CD4-positive, CD25-positive, alpha-beta regulatory T cell (primary cell): Measurements from ENCODE around the gene FARP2. TPM values are rescaled to one million over a fixed set of nuclear protein-coding genes. Genes with fewer than 3 reads are reported as not detected.

Source experiments
- ATAC-seq, 2 donors: fragments of 150-1000 bp; cut with Tn5 transposase; one replicate each; pipeline ENCODE4 v1.10.0; 2021; ENCODE audit warnings: low read depth in 2 of 2, moderate number of reproducible peaks in 2 of 2, moderate library complexity in 1 of 2
- DNase-seq, 3 donors: peaks; one replicate each; pipeline versions ENCODE4 v3.0.0 to v3.0.0-alpha.2; 2012 to 2022; ENCODE audit warnings: mixed read lengths in 1 of 3
- H3K27ac ChIP-seq: one replicate; pipeline ENCODE4 v1.7.0; 2013; ENCODE audit warnings: mild to moderate bottlenecking, low read length; ENCODE audit not compliant: insufficient read depth, poor library complexity, severe bottlenecking
- H3K27me3 ChIP-seq: one replicate; pipeline ENCODE4 v1.7.0; 2013; ENCODE audit warnings: low read length; ENCODE audit not compliant: control insufficient read depth, insufficient read depth
- H3K36me3 ChIP-seq: one replicate; pipeline ENCODE4 v1.7.0; 2013; ENCODE audit warnings: mild to moderate bottlenecking, low read length, moderate library complexity; ENCODE audit not compliant: control insufficient read depth, insufficient read depth
- H3K4me1 ChIP-seq: 2 replicates; pipeline ENCODE4 v1.7.0; 2013; ENCODE audit warnings: mild to moderate bottlenecking, low read length; ENCODE audit not compliant: insufficient read depth, control insufficient read depth, poor library complexity, severe bottlenecking
- H3K4me3 ChIP-seq: one replicate; pipeline ENCODE4 v1.7.0; 2013; ENCODE audit warnings: low read depth, mild to moderate bottlenecking, low read length, moderate library complexity
- H3K9me3 ChIP-seq, 2 experiments: 1 replicate in 1 of 2; 2 replicates in 1 of 2; pipeline ENCODE4 v1.7.0; 2013; ENCODE audit warnings: low read length in 2 of 2, mild to moderate bottlenecking in 1 of 2, moderate library complexity in 1 of 2; ENCODE audit not compliant: control insufficient read depth in 2 of 2
- H3K27ac Mint-ChIP-seq, 3 donors: one replicate each; pipeline ENCODE4 v1.8.0; 2020 to 2022; ENCODE audit warnings: mild to moderate bottlenecking in 3 of 3, mixed read lengths in 3 of 3, moderate library complexity in 2 of 3
- H3K27me3 Mint-ChIP-seq: one replicate; pipeline ENCODE4 v1.8.0; 2022; ENCODE audit warnings: mild to moderate bottlenecking, mixed read lengths
- H3K36me3 Mint-ChIP-seq: one replicate; pipeline ENCODE4 v1.8.0; 2020; ENCODE audit warnings: mixed read lengths
- H3K4me1 Mint-ChIP-seq, 4 donors: one replicate each; pipeline ENCODE4 v1.8.0; 2020 to 2022; ENCODE audit warnings: mixed read lengths in 4 of 4, mild to moderate bottlenecking in 1 of 4
- H3K4me3 Mint-ChIP-seq, 4 donors: one replicate each; pipeline ENCODE4 v1.8.0; 2020 to 2022; ENCODE audit warnings: mild to moderate bottlenecking in 4 of 4, mixed read lengths in 4 of 4, moderate library complexity in 3 of 4
- H3K9me3 Mint-ChIP-seq, 7 donors: one replicate each; pipeline ENCODE4 v1.8.0; 2020 to 2022; ENCODE audit warnings: mixed read lengths in 7 of 7, mild to moderate bottlenecking in 3 of 7, moderate library complexity in 2 of 7
- polyA plus RNA-seq, 4 donors: library from polyadenylated mRNA; unstranded; fragments of 300-500 nt; fragmentation: Illumina TruSeq; gene quantifications; one replicate each; pipeline ENCODE4 v1.2.3, GENCODE V29; 2021
- total RNA-seq: library from RNA; stranded (reverse); gene quantifications from one replicate; pipeline ENCODE4 v1.2.3, GENCODE V29; 2022

FARP2 gene
- total and polyA plus RNA-seq, 5 donors from 2014 or later, result 3.0 to 34.9 (median 7.4) TPM

- H3K27me3 Mint-ChIP-seq, result no peaks in the 10 kb centered on the region
- H3K27ac Mint-ChIP-seq, result no peak overlapping the region
- Histone ChIP-seq H3K4me1 (no peaks in the 10 kb centered on the region), H3K4me3 (no peak overlapping the region), H3K9me3 (no peaks in the 10 kb centered on the region), H3K27me3 (no peaks in the 10 kb centered on the region), H3K36me3 (peaks cover 77% of the 10 kb centered on the region), H3K27ac (no peak overlapping the region)
- H3K4me3 Mint-ChIP-seq, result no peak overlapping the region
- H3K9me3 Mint-ChIP-seq, result no peaks in the 10 kb centered on the region
- H3K4me1 Mint-ChIP-seq, result peaks cover 0 to 5% (median 1%) of the 10 kb centered on the region in 4 donors
- ATAC-seq, result no peak
- no peak for DNase-seq
- peaks cover 30% of the 10 kb centered on the region for H3K36me3 Mint-ChIP-seq
Measured at GRCh38 chr2:241350530-241350877, 5.6 kb upstream of the FARP2 start.

GRCh38 chr2:241350878-241351639 is 5.0 kb upstream of the FARP2 start:
- H3K27me3 Mint-ChIP-seq, result no peaks in the 10 kb centered on the region
- Histone ChIP-seq H3K4me1 (no peaks in the 10 kb centered on the region), H3K27me3 (no peaks in the 10 kb centered on the region), H3K4me3 (no peak overlapping the region), H3K27ac (no peak overlapping the region), H3K9me3 (no peaks in the 10 kb centered on the region), H3K36me3 (peaks cover 72% of the 10 kb centered on the region)
- H3K9me3 Mint-ChIP-seq, result no peaks in the 10 kb centered on the region
- no peak overlapping the region for H3K4me3 Mint-ChIP-seq
- H3K4me1 Mint-ChIP-seq, result peaks cover 0 to 7% (median 1%) of the 10 kb centered on the region in 4 donors
- ATAC-seq (no peak), DNase-seq (no peak)
- H3K27ac Mint-ChIP-seq, result no peak overlapping the region
- peaks cover 25% of the 10 kb centered on the region for H3K36me3 Mint-ChIP-seq

DNA sequence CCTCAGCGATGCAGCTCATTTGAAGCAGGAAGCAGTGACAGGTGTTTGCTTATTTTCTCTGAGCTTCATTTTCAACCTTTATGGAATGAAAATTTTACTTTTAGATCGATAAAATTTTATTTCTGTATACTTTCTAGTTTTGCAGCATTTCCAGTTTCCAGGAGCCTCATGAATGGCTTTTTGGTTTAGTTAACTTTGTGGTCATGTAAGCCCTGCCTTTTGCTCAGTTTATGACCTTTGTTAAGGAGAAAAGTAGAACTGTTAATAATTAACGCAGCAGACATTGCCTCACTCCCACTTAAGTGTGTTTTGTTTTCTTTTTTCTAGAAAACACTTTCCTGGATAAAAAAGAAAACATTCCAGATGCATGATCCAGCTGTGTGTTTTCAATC is 4.4 kb upstream of the FARP2 start:
- Histone ChIP-seq H3K36me3 (peaks cover 66% of the 10 kb centered on the region), H3K27me3 (no peaks in the 10 kb centered on the region), H3K9me3 (no peaks in the 10 kb centered on the region), H3K4me3 (no peak overlapping the region), H3K27ac (no peak overlapping the region), H3K4me1 (peaks cover 5% of the 10 kb centered on the region)
- H3K27me3 Mint-ChIP-seq, result no peaks in the 10 kb centered on the region
- ATAC-seq (no peak), DNase-seq (no peak)
- peaks cover 24% of the 10 kb centered on the region for H3K36me3 Mint-ChIP-seq
- H3K4me1 Mint-ChIP-seq, result peaks cover 0 to 7% (median 1%) of the 10 kb centered on the region in 4 donors
- no peak overlapping the region for H3K4me3 Mint-ChIP-seq
- H3K27ac Mint-ChIP-seq, result peak overlapping the region in 1 of 3 donors; percentile 24
- H3K9me3 Mint-ChIP-seq, result no peaks in the 10 kb centered on the region

- H3K27me3 ChIP-seq, result no peaks in the 10 kb centered on the region
- DNase-seq (no peak), ATAC-seq (no peak)
- no peak overlapping the region for H3K4me3 ChIP-seq
- Mint-ChIP-seq H3K4me3 (peak overlapping the region in 1 of 4 donors; percentile 10), H3K36me3 (peaks cover 24% of the 10 kb centered on the region), H3K27me3 (no peaks in the 10 kb centered on the region), H3K27ac (peak overlapping the region in 1 of 3 donors; percentile 24), H3K4me1 (peaks cover 4 to 13% (median 5%) of the 10 kb centered on the region in 4 donors), H3K9me3 (no peaks in the 10 kb centered on the region)
- no peak overlapping the region for H3K27ac ChIP-seq
- H3K9me3 ChIP-seq, result no peaks in the 10 kb centered on the region
- peaks cover 9% of the 10 kb centered on the region for H3K4me1 ChIP-seq
- H3K36me3 ChIP-seq, result peaks cover 60% of the 10 kb centered on the region
Measured at GRCh38 chr2:241352227-241352626, 3.9 kb upstream of the FARP2 start.

DNA sequence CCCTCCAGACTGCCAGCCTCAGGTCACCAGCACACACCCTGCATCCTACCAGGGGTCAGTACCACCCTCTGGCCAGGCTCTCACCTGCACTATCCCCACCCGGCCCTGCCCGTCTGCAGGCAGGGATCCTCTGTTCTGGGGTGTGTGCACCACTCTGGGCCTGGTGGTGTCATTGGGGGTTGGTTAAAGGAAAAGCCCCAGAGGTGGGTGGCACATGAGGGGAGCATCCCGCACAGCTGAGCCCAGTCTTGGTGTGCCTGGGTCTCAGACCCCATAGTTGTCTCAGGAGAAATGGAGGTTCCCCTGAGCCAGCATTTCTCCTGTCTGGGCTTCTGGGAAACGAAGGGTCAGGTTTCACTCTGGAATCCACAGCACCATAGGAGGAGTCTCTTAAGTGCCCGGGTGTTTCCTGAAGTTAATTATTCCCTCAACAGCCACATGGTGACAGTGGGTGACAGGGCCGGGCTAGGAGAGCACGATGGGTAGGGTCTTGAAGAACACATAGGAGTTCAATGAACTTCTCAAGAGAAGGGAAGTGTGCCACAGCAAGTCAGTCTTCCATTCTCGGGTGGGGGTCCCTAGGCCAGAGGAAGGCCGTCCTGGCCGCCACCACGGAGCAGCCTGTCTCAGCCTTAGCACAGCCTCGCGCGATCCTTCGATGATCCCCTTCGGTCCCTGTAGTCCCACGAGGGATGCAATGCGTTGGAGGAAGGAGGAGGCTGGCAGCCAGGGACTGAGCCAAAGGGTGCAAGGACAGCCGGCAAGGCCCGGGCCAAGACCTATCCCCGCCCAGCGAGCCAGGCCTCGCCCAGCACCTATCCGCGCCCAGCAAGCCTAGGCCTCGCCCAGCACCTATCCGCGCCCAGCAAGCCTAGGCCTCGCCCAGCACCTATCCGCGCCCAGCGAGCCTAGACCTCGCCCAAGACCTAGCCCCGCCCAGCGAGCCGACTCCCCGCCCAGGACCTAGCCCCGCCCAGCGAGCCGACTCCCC is 1.1 kb upstream of the FARP2 start:
- DNase-seq, result peak; percentile 42 to 73 (median 68)
- Histone ChIP-seq H3K4me1 (peaks cover 9% of the 10 kb centered on the region), H3K36me3 (peaks cover 36% of the 10 kb centered on the region), H3K9me3 (no peaks in the 10 kb centered on the region), H3K27ac (peak overlapping the region; percentile 67), H3K4me3 (no peak overlapping the region), H3K27me3 (no peaks in the 10 kb centered on the region)
- Mint-ChIP-seq H3K36me3 (peaks cover 12% of the 10 kb centered on the region), H3K9me3 (no peaks in the 10 kb centered on the region), H3K4me3 (peak overlapping the region in 2 of 4 donors; percentile 44 to 46), H3K27me3 (no peaks in the 10 kb centered on the region), H3K27ac (peak overlapping the region in 2 of 3 donors; percentile 51 to 56), H3K4me1 (peaks cover 7 to 36% (median 23%) of the 10 kb centered on the region in 4 donors)
- ATAC-seq, result peak; percentile 10 to 38

DNA sequence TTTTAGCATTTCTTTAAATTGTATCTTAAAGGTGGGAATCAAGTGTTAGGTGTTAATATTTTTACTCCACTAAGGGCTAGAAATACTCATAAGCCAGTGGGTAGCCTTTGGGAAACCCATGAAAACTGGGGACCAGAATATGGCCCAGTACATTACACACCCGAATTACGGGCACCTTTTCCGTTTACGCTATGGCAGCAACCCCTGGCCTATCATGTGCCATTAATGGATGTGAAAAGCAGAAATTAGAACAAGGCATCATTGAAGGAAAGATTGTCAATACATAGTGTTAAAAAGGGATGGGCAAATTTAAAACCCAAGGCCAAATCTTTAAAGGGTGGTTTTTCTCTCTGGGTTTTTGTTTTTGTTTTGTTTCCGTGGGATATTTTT is 781 bp downstream of the FARP2 start:
- no peak overlapping the region for H3K27ac ChIP-seq
- DNase-seq (no peak), ATAC-seq (no peak)
- H3K4me1 Mint-ChIP-seq, result peaks cover 7 to 38% (median 29%) of the 10 kb centered on the region in 4 donors
- no peaks in the 10 kb centered on the region for H3K9me3 ChIP-seq
- H3K36me3 ChIP-seq, result peaks cover 17% of the 10 kb centered on the region
- H3K36me3 Mint-ChIP-seq, result peaks cover 4% of the 10 kb centered on the region
- H3K9me3 Mint-ChIP-seq, result no peaks in the 10 kb centered on the region
- peak overlapping the region; percentile 76 to 85 (median 82) for H3K4me3 Mint-ChIP-seq
- H3K4me1 ChIP-seq, result peaks cover 9% of the 10 kb centered on the region
- H3K27me3 ChIP-seq, result no peaks in the 10 kb centered on the region
- peak overlapping the region; percentile 80 for H3K4me3 ChIP-seq
- H3K27ac Mint-ChIP-seq, result peak overlapping the region in 2 of 3 donors; percentile 67 to 71
- no peaks in the 10 kb centered on the region for H3K27me3 Mint-ChIP-seq

- no peak for ATAC-seq
- no peak overlapping the region for H3K4me3 ChIP-seq
- no peaks in the 10 kb centered on the region for H3K27me3 ChIP-seq
- Mint-ChIP-seq H3K4me1 (peaks cover 7 to 38% (median 28%) of the 10 kb centered on the region in 4 donors), H3K27me3 (no peaks in the 10 kb centered on the region), H3K36me3 (no peaks in the 10 kb centered on the region), H3K4me3 (peak overlapping the region; percentile 57 to 85 (median 78)), H3K27ac (no peak overlapping the region), H3K9me3 (no peaks in the 10 kb centered on the region)
- peaks cover 10% of the 10 kb centered on the region for H3K36me3 ChIP-seq
- no peaks in the 10 kb centered on the region for H3K9me3 ChIP-seq
- DNase-seq, result no peak
- peaks cover 9% of the 10 kb centered on the region for H3K4me1 ChIP-seq
- no peak overlapping the region for H3K27ac ChIP-seq
Measured at GRCh38 chr2:241357531-241357930, 1.4 kb downstream of the FARP2 start.
